K562 (cell line): ENCODE measurements around the gene SFI1. TPM values are rescaled to one million over a fixed set of nuclear protein-coding genes. Genes with fewer than 3 reads are reported as not detected.

Source experiments
- CBX5 ChIP-seq: IDR thresholded peaks from 2 replicates; pipeline ENCODE4 v1.6.1; 2014; ENCODE audit warnings: low read depth, borderline replicate concordance
- DACH1 ChIP-seq: fragments of 450-650 bp; IDR thresholded peaks from 2 replicates; pipeline ENCODE4 v1.6.1; 2018; ENCODE audit not compliant: partially characterized antibody
- DMBX1 ChIP-seq: fragments of 250-450 bp; sonication (Bioruptor Pico); IDR thresholded peaks from 2 replicates; pipeline ENCODE4 v1.8.0; 2022; ENCODE audit warnings: inconsistent platforms, mild to moderate bottlenecking, moderate library complexity, borderline replicate concordance
- FOXP1 ChIP-seq: sonication (generic); formaldehyde crosslinking; IDR thresholded peaks from 2 replicates; pipeline ENCODE4 v1.8.0; 2022; ENCODE audit warnings: mild to moderate bottlenecking, missing genetic modification reagents
- GATA2 ChIP-seq: sonication (generic); formaldehyde crosslinking; IDR thresholded peaks from 2 replicates; pipeline ENCODE4 v1.4.0; 2020; ENCODE audit warnings: mild to moderate bottlenecking, missing genetic modification reagents
- HNRNPL ChIP-seq: fragments of 200-400 bp; formaldehyde crosslinking; IDR thresholded peaks from 2 replicates; pipeline ENCODE4 v1.6.1; 2017; ENCODE audit warnings: low read depth, mild to moderate bottlenecking, low read length
- KAT8 ChIP-seq: fragments of 450-650 bp; IDR thresholded peaks from 2 replicates; pipeline ENCODE4 v1.6.1; 2016; ENCODE audit warnings: low read depth, mild to moderate bottlenecking
- KLF1 ChIP-seq: fragments of 450-650 bp; IDR thresholded peaks from 2 replicates; pipeline ENCODE4 v1.6.1; 2016; ENCODE audit warnings: missing genetic modification characterization, missing compliant biosample characterization
- MTA2 ChIP-seq: fragments of 450-650 bp; IDR thresholded peaks from 2 replicates; pipeline ENCODE4 v1.6.1; 2016; ENCODE audit warnings: low read depth
- NBN ChIP-seq: fragments of 450-650 bp; IDR thresholded peaks from 2 replicates; pipeline ENCODE4 v1.6.1; 2016; ENCODE audit warnings: low read depth, mild to moderate bottlenecking
- NR0B1 ChIP-seq: fragments of 450-650 bp; IDR thresholded peaks from one replicate; pipeline ENCODE4 v1.6.1; 2018; ENCODE audit warnings: mild to moderate bottlenecking, moderate library complexity; ENCODE audit not compliant: partially characterized antibody
- NR2F6 ChIP-seq: fragments of 450-650 bp; formaldehyde crosslinking; IDR thresholded peaks from 2 replicates; pipeline ENCODE4 v1.4.0; 2020; ENCODE audit warnings: mild to moderate bottlenecking
- PCBP2 ChIP-seq: fragments of 200-400 bp; formaldehyde crosslinking; IDR thresholded peaks from 2 replicates; pipeline ENCODE4 v1.6.1; 2018; ENCODE audit warnings: low read length, low read depth, mild to moderate bottlenecking, moderate library complexity; ENCODE audit not compliant: poor library complexity, severe bottlenecking
- POLR3G ChIP-seq: IDR thresholded peaks from 2 replicates; pipeline ENCODE4 v1.6.1; 2011; ENCODE audit not compliant: insufficient read length, insufficient replicate concordance; ENCODE audit errors: extremely low read depth
- SLC30A9 ChIP-seq: fragments of 250-450 bp; sonication (Bioruptor Pico); IDR thresholded peaks from 2 replicates; pipeline ENCODE4 v1.8.0; 2022; ENCODE audit warnings: mild to moderate bottlenecking, moderate library complexity
- SMAD3 ChIP-seq: fragments of 450-650 bp; formaldehyde crosslinking; conservative IDR thresholded peaks from 2 replicates; pipeline ENCODE4 v1.4.0; 2020; ENCODE audit warnings: mild to moderate bottlenecking
- SMAD4 ChIP-seq: fragments of 250-450 bp; sonication (Bioruptor Pico); conservative IDR thresholded peaks from 2 replicates; pipeline ENCODE4 v1.8.0; 2021; ENCODE audit warnings: inconsistent platforms, mild to moderate bottlenecking, moderate library complexity
- SMARCC2 ChIP-seq: fragments of 450-650 bp; IDR thresholded peaks from 2 replicates; pipeline ENCODE4 v1.6.1; 2017; ENCODE audit warnings: antibody characterized with exemption, moderate library complexity, mild to moderate bottlenecking, low read depth
- SREBF1 ChIP-seq: fragments of 150-350 bp; IDR thresholded peaks from 2 replicates; pipeline ENCODE4 v1.6.1; 2014; ENCODE audit warnings: antibody characterized with exemption, low read depth, low read length, borderline replicate concordance
- ZKSCAN1 ChIP-seq: fragments of 150-350 bp; IDR thresholded peaks from 2 replicates; pipeline ENCODE4 v1.6.1; 2016; ENCODE audit warnings: low read depth, low read length
- polyA plus RNA-seq, 8 experiments: library from polyadenylated mRNA; depleted of rRNA in 4 of 8; stranded (reverse) in 5 of 8; unstranded in 3 of 8; fragments of >200 nt; fragmentation: Nextera tagmentation in 2 of 8; fragmentation: Illumina TruSeq in 1 of 8; extraction: Ambion mirVana in 2 of 8; extraction: Trizol in 1 of 8; gene quantifications; 2 replicates each; pipeline versions ENCODE4 v1.2.1 to v1.2.3, GENCODE V29; 2011 to 2014; ENCODE audit warnings: inconsistent platforms in 1 of 8, missing spikeins in 1 of 8
- total RNA-seq, 7 experiments: library from RNA; depleted of rRNA in 6 of 7; stranded (reverse); fragments of >200 nt in 6 of 7; fragmentation: Illumina TruSeq in 2 of 7; extraction: Trizol in 2 of 7; gene quantifications; 2 replicates each; pipeline versions ENCODE4 v1.2.1 to v1.2.3, GENCODE V29; 2011 to 2021; ENCODE audit warnings: low replicate concordance in 1 of 7
- TF ChIP-seq, protein P1 (sequence below), 2 experiments: IDR thresholded peaks in 1 of 2; conservative IDR thresholded peaks in 1 of 2; 2 replicates each; pipeline ENCODE4 v1.6.1; 2016; ENCODE audit warnings: low read depth in 2 of 2, mild to moderate bottlenecking in 1 of 2, missing compliant biosample characterization in 1 of 2, missing genetic modification characterization in 1 of 2, moderate library complexity in 1 of 2
- TF ChIP-seq, protein P2 (sequence below): fragments of 450-650 bp; formaldehyde crosslinking; IDR thresholded peaks from 2 replicates; pipeline ENCODE4 v1.4.0; 2020; ENCODE audit warnings: mild to moderate bottlenecking, moderate library complexity
- TF ChIP-seq, protein P3 (sequence below): fragments of 250-450 bp; sonication (Bioruptor Pico); IDR thresholded peaks from 2 replicates; pipeline ENCODE4 v1.8.0; 2021; ENCODE audit warnings: moderate library complexity, mild to moderate bottlenecking, inconsistent platforms

SFI1 gene
- total and polyA plus RNA-seq, 9 of the 15 experiments (the other 6 are each of a cell fraction or from before 2014, with no cell fraction given): 3.0 to 25.6 (median 14.1) TPM

DNA sequence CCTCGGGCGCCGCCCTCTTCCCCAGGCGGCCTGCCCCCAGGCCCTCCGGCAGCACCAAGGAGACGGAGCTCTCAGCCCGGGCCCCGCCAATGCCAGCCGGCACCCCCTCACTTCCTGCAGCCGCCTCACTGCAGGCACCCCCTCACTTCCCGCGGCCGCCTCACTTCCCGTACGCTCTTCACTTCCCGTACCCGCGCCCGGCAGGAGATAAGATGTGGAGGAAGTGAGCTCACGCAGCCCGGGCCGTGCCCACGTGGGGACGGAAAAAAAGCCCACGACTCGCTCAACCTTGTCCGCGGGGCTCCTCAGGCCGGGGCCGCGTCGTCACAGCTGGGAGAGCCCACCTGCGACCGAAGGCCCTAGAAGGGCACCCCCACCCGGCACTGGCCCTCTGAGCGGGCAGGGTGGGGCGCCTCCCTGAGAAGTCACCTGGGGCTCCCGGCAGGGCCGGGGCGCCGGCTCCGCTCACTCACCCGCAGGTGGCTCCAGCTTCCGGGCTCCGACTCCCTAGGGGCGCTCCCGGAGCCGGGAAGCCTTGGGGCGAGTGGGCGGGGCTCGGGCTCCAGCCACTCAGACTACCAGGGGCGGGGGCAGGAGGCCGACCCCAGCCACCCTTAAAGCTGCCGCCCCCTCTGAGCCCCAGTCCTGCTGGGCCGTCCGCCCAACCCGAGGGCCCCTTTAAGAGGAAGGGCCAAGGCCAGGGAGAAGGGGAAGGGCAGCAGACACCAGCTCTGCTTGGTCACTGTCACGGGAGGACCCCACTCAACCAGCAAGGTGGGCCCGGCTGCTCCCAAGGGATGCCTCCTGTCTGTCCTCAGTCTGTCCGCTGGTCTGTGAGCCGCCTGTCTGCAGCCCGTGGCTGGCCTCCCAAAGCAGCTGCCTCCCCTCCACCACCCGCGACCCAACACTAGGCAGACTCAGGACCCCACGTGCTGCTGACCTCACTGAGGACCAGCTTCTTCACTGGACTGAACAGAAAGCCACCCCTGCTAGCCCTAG is 134.3 kb downstream of the SFI1 start (continued):
- no peak for TF ChIP-seq SMARCC2
- no peak for TF ChIP-seq FOXP1 (CRISPR knock-in tag)
- TF ChIP-seq NBN: no peak
- no peak for TF ChIP-seq DMBX1
- TF ChIP-seq PCBP2: no peak
- TF ChIP-seq SMAD3 (CRISPR knock-in tag): no peak
- no peak for TF ChIP-seq SREBF1
- no peak for TF ChIP-seq SLC30A9 (CRISPR knock-in tag)
- no peak for TF ChIP-seq ZKSCAN1
- TF ChIP-seq SMAD4: no peak; the same call in 1 of the 2 replicates
- no peak for TF ChIP-seq CBX5
- TF ChIP-seq KLF1 (tag): no peak
- TF ChIP-seq HNRNPL: no peak
- TF ChIP-seq NR0B1: no peak
- no peak for TF ChIP-seq MTA2
- TF ChIP-seq KAT8: no peak
- TF ChIP-seq NR2F6 (CRISPR knock-in tag): no peak
- TF ChIP-seq, protein P1, sequence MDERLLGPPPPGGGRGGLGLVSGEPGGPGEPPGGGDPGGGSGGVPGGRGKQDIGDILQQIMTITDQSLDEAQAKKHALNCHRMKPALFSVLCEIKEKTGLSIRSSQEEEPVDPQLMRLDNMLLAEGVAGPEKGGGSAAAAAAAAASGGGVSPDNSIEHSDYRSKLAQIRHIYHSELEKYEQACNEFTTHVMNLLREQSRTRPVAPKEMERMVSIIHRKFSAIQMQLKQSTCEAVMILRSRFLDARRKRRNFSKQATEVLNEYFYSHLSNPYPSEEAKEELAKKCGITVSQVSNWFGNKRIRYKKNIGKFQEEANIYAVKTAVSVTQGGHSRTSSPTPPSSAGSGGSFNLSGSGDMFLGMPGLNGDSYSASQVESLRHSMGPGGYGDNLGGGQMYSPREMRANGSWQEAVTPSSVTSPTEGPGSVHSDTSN (CRISPR knock-in tag; IDR thresholded peaks at IDR 0.05; ENCODE audit: low read depth): no peak
- TF ChIP-seq, protein P1 (tag; conservative IDR thresholded peaks at IDR 0.05; ENCODE audit: low read depth): no peak
- TF ChIP-seq POLR3G: no peak
- TF ChIP-seq, protein P2, sequence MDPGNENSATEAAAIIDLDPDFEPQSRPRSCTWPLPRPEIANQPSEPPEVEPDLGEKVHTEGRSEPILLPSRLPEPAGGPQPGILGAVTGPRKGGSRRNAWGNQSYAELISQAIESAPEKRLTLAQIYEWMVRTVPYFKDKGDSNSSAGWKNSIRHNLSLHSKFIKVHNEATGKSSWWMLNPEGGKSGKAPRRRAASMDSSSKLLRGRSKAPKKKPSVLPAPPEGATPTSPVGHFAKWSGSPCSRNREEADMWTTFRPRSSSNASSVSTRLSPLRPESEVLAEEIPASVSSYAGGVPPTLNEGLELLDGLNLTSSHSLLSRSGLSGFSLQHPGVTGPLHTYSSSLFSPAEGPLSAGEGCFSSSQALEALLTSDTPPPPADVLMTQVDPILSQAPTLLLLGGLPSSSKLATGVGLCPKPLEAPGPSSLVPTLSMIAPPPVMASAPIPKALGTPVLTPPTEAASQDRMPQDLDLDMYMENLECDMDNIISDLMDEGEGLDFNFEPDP (CRISPR knock-in tag): no peak
- TF ChIP-seq, protein P3, sequence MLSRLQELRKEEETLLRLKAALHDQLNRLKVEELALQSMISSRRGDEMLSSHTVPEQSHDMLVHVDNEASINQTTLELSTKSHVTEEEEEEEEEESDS: no peak
- no peak for TF ChIP-seq GATA2 (CRISPR knock-in tag)
- TF ChIP-seq DACH1: no peak
